Nasal cavity respiratory epithelium epithelial cell of viscerocranial mucosa (primary cell): ENCODE data around the gene DSC1. TPM values are rescaled to one million over a fixed set of nuclear protein-coding genes. Genes with fewer than 3 reads are reported as not detected.

Experiments
- total RNA-seq: library from RNA; depleted of rRNA; stranded (reverse); fragments of >200 nt; gene quantifications from 2 replicates; pipeline ENCODE4 v1.2.3, GENCODE V29; 2014

DSC1 gene
- total RNA-seq = 0.36 and 0.68 TPM in 2 replicates

GRCh38 chr18:31162825-31163435 lies at the start of gene DSC1:
Gene DSC1, minus strand, starts transcription at chr18:31162856. Its CDS starts 262 bp downstream, at chr18:31162594.

GRCh38 chr18:31102025-31102684 lies 60.5 kb downstream of the DSC1 start, which contains the start of gene DSC2:
Gene DSC2, minus strand, starts transcription at chr18:31102421. Its CDS starts 450 bp downstream, at chr18:31101971.

Other genes with a start within 250 kb of the DSC1 start
- gene DSC3, start 120.1 kb downstream of the DSC1 start, total RNA-seq = 362 and 394 TPM in 2 replicates
- 119 and 226 TPM in 2 replicates for gene DSC2, start 60.4 kb downstream of the DSC1 start, total RNA-seq
- gene DSG1, start 155.3 kb upstream of the DSC1 start, total RNA-seq = 0.07 and 4.4 TPM in 2 replicates
- under 0.01 TPM in 1 of 2 replicates, not detected in the other for gene DSG4, start 213.9 kb upstream of the DSC1 start, total RNA-seq